HCT116 (cell line): ENCODE data around the gene CES4A. TPM values are rescaled to one million over a fixed set of nuclear protein-coding genes. Genes with fewer than 3 reads are reported as not detected.

Experiments used
- ATAC-seq: fragments of 200-7000 bp; cut with Tn5 transposase; 2 replicates; pipeline ENCODE4 v1.9.1; 2020; ENCODE audit warnings: mild to moderate bottlenecking, moderate library complexity
- BruUV-seq: library from RNA; stranded (reverse); fragments of 400-500 nt; replicated peaks from 2 replicates; lab custom pipeline; 2021; lab: Mats Ljungman, UMichigan
- CTCF ChIA-PET: fragments of 300-600 bp; sonication (Branson Sonifier 250); formaldehyde crosslinking; loops from one replicate; lab custom pipeline; 2021; ENCODE audit warnings: antibody characterized with exemption; lab: Charles Lee
- POLR2A ChIA-PET: fragments of 300-600, 350-600 bp; sonication (Branson Sonifier 250); formaldehyde crosslinking; loops from one replicate; lab custom pipeline; 2021; ENCODE audit warnings: antibody characterized with exemption; lab: Charles Lee
- RAD21 ChIA-PET, 2 experiments: fragments of 300-600 bp; sonication (Branson Sonifier 250); formaldehyde crosslinking; loops; one replicate each; lab custom pipeline; 2023; ENCODE audit warnings: low total read pairs in 2 of 2; ENCODE audit not compliant: uncharacterized antibody in 2 of 2, unreplicated experiment in 2 of 2, low non-redundant PET in 1 of 2; lab: Charles Lee
- DNase-seq: peaks from one replicate; pipeline ENCODE4 v3.0.0-alpha.2; 2010; ENCODE audit warnings: low read depth, low spot score
- H2AFZ ChIP-seq: fragments of 200-600 bp; shearing (Covaris generic), sonication (generic); 2 replicates; pipeline ENCODE4 v1.6.1; 2017; ENCODE audit warnings: low read depth, mixed run types, mixed read lengths, antibody characterized with exemption, low read length; ENCODE audit not compliant: poor library complexity, severe bottlenecking
- H3K27ac ChIP-seq: 2 replicates; pipeline ENCODE4 v1.5.1; 2012; ENCODE audit warnings: low read depth, low read length
- H3K27me3 ChIP-seq: fragments of 200-600 bp; sonication (generic); 2 replicates; pipeline ENCODE4 v1.6.1; 2016; ENCODE audit warnings: mixed run types, low read length, mixed read lengths; ENCODE audit not compliant: insufficient read depth
- H3K36me3 ChIP-seq, 2 experiments: fragments of 200-500 bp in 1 of 2; fragments of 200-600 bp in 1 of 2; sonication (Bioruptor generic) in 1 of 2; sonication (generic) in 1 of 2; 2 replicates each; pipeline versions ENCODE4 v1.5.1 to v1.6.1; 2014 to 2016; ENCODE audit warnings: low read length in 2 of 2, inconsistent platforms in 1 of 2, mixed read lengths in 1 of 2, mixed run types in 1 of 2; ENCODE audit not compliant: insufficient read depth in 2 of 2, control insufficient read depth in 1 of 2
- H3K4me1 ChIP-seq, 2 experiments: fragments of 200-600 bp in 1 of 2; sonication (generic) in 1 of 2; 2 replicates each; pipeline versions ENCODE4 v1.5.1 to v1.6.1; 2012 to 2017; ENCODE audit warnings: low read length in 2 of 2, inconsistent platforms in 1 of 2, mild to moderate bottlenecking in 1 of 2, mixed read lengths in 1 of 2, mixed run types in 1 of 2, moderate library complexity in 1 of 2; ENCODE audit not compliant: insufficient read depth in 2 of 2, control insufficient read depth in 1 of 2
- H3K4me2 ChIP-seq: fragments of 200-600 bp; sonication (generic); 2 replicates; pipeline ENCODE4 v1.6.1; 2017; ENCODE audit warnings: mixed run types, low read length, mixed read lengths
- H3K4me3 ChIP-seq, 2 experiments: fragments of 200-600 bp in 1 of 2; sonication (generic) in 1 of 2; replicated peaks in 1 of 2; 2 replicates each; pipeline ENCODE4 v1.5.1; 2011 to 2016; ENCODE audit warnings: low read length in 2 of 2, control low read depth in 1 of 2, low read depth in 1 of 2, mild to moderate bottlenecking in 1 of 2, mixed read lengths in 1 of 2, mixed run types in 1 of 2
- H3K79me2 ChIP-seq: fragments of 200-600 bp; sonication (generic); 2 replicates; pipeline ENCODE4 v1.6.1; 2017; ENCODE audit warnings: mild to moderate bottlenecking, mixed run types, low read length, moderate library complexity, mixed read lengths; ENCODE audit not compliant: insufficient read depth
- H3K9ac ChIP-seq: fragments of 200-600 bp; sonication (generic); 2 replicates; pipeline ENCODE4 v1.6.1; 2016; ENCODE audit warnings: low read length, mixed read lengths
- H3K9me2 ChIP-seq: fragments of 200-600 bp; sonication (generic), shearing (Covaris generic); 2 replicates; pipeline ENCODE4 v1.6.1; 2017; ENCODE audit warnings: mixed run types, mild to moderate bottlenecking, moderate library complexity; ENCODE audit not compliant: insufficient read depth
- H3K9me3 ChIP-seq, 2 experiments: fragments of 200-500 bp in 1 of 2; fragments of 200-600 bp in 1 of 2; sonication (Bioruptor generic) in 1 of 2; sonication (generic) in 1 of 2; 2 replicates each; pipeline ENCODE4 v1.6.1; 2014 to 2017; ENCODE audit warnings: low read length in 2 of 2, mixed read lengths in 2 of 2, inconsistent platforms in 1 of 2, low read depth in 1 of 2, mild to moderate bottlenecking in 1 of 2, mixed run types in 1 of 2, moderate library complexity in 1 of 2; ENCODE audit not compliant: control insufficient read depth in 1 of 2, insufficient read depth in 1 of 2
- H4K20me1 ChIP-seq: fragments of 200-600 bp; sonication (generic), shearing (Covaris generic); 2 replicates; pipeline ENCODE4 v1.6.1; 2017; ENCODE audit warnings: mixed run types, mild to moderate bottlenecking, moderate library complexity; ENCODE audit not compliant: insufficient read depth
- CBX3 ChIP-seq: IDR thresholded peaks from 2 replicates; pipeline ENCODE4 v1.6.1; 2012; ENCODE audit warnings: low read depth
- CEBPB ChIP-seq: IDR thresholded peaks from 2 replicates; pipeline ENCODE4 v1.6.1; 2012; ENCODE audit warnings: low read depth
- CTCF ChIP-seq, 3 experiments: fragments of 200-600 bp in 1 of 3; sonication (generic) in 1 of 3; IDR thresholded peaks in 2 of 3; conservative IDR thresholded peaks in 1 of 3; 2 replicates each; pipeline ENCODE4 v1.5.1; 2012 to 2017; ENCODE audit warnings: low read depth in 2 of 3, low read length in 2 of 3, antibody characterized with exemption in 1 of 3, borderline replicate concordance in 1 of 3, control low read depth in 1 of 3, mild to moderate bottlenecking in 1 of 3, mixed read lengths in 1 of 3, mixed run types in 1 of 3, moderate library complexity in 1 of 3; ENCODE audit not compliant: insufficient read depth in 1 of 3
- EGR1 ChIP-seq: IDR thresholded peaks from 2 replicates; pipeline ENCODE4 v1.6.1; 2012; ENCODE audit warnings: low read depth
- ELF1 ChIP-seq: IDR thresholded peaks from 2 replicates; pipeline ENCODE4 v1.6.1; 2012; ENCODE audit warnings: low read depth, borderline replicate concordance
- EZH2 ChIP-seq: fragments of 200-600 bp; sonication (generic); IDR thresholded peaks from 2 replicates; pipeline ENCODE4 v1.6.1; 2017; ENCODE audit warnings: antibody characterized with exemption, mixed run types
- EZH2phosphoT487 ChIP-seq: fragments of 200-600 bp; IDR thresholded peaks from 2 replicates; pipeline ENCODE4 v1.6.1; 2018; ENCODE audit warnings: antibody characterized with exemption, borderline replicate concordance
- POLR2A ChIP-seq: IDR thresholded peaks from 2 replicates; pipeline ENCODE4 v1.7.0; 2011; ENCODE audit warnings: borderline replicate concordance; ENCODE audit not compliant: insufficient read depth, insufficient read length; ENCODE audit errors: extremely low read depth
- POLR2AphosphoS5 ChIP-seq: IDR thresholded peaks from 2 replicates; pipeline ENCODE4 v1.6.1; 2011; ENCODE audit warnings: mild to moderate bottlenecking, low read depth, low read length, moderate library complexity
- REST ChIP-seq: IDR thresholded peaks from 2 replicates; pipeline ENCODE4 v1.6.1; 2012; ENCODE audit warnings: low read depth
- SIN3A ChIP-seq: IDR thresholded peaks from 2 replicates; pipeline ENCODE4 v1.6.1; 2012; ENCODE audit warnings: low read depth
- SP1 ChIP-seq: IDR thresholded peaks from 2 replicates; pipeline ENCODE4 v1.6.1; 2012; ENCODE audit warnings: low read depth
- TCF7L2 ChIP-seq: IDR thresholded peaks from 2 replicates; pipeline ENCODE4 v1.7.0; 2011; ENCODE audit warnings: borderline replicate concordance, inconsistent platforms; ENCODE audit not compliant: insufficient read depth, insufficient read length; ENCODE audit errors: extremely low read depth
- YY1 ChIP-seq: IDR thresholded peaks from 2 replicates; pipeline ENCODE4 v1.6.1; 2011; ENCODE audit warnings: low read length, low read depth, moderate library complexity, mild to moderate bottlenecking; ENCODE audit not compliant: insufficient replicate concordance; ENCODE audit errors: extremely low read depth
- ZNF274 ChIP-seq: fragments of 200-500 bp; sonication (Bioruptor generic); IDR thresholded peaks from 2 replicates; pipeline ENCODE4 v1.6.1; 2014; ENCODE audit warnings: mild to moderate bottlenecking, low read depth, low read length, inconsistent platforms
- intact Hi-C: fragments of 100-400 bp; cut with micrococcal nuclease; formaldehyde crosslinking; loops from 2 replicates; pipeline ENCODE4 v1.10.0; 2022
- total RNA-seq: library from RNA; stranded (reverse); gene quantifications from one replicate; pipeline ENCODE4 v1.2.1, GENCODE V29; 2021; ENCODE audit not compliant: unreplicated experiment

CES4A gene
- total RNA-seq, 1 experiment from 2014 or later = not detected

GRCh38 chr16:67035364-67035763 lies 47.0 kb downstream of the CES4A start:
- H3K9ac ChIP-seq = no peak overlapping the region
- BruUV-seq = no TSS peak
- ATAC-seq = no peak
- H3K79me2 ChIP-seq = peaks cover 99% of the 10 kb centered on the region
- peaks cover 13% of the 10 kb centered on the region; the same call in 1 of the 2 replicates for H4K20me1 ChIP-seq
- no peak for DNase-seq
- ChIA-PET RAD21 (no interaction called here), CTCF (no interaction called here), POLR2A (no interaction called here)
- H2AFZ ChIP-seq = no peak overlapping the region
- H3K9me2 ChIP-seq = no peaks in the 10 kb centered on the region
- intact Hi-C loops = no loop called here
- H3K27ac ChIP-seq = no peak overlapping the region
- no peaks in the 10 kb centered on the region for H3K9me3 ChIP-seq
- peaks cover 21 to 38% of the 10 kb centered on the region in 2 experiments for H3K36me3 ChIP-seq
- H3K4me3 ChIP-seq = no peak overlapping the region
- peaks cover 5 to 6% of the 10 kb centered on the region in 2 experiments; a peak in 3 of 4 replicates for H3K4me1 ChIP-seq
- no peak overlapping the region for H3K4me2 ChIP-seq
- no peaks in the 10 kb centered on the region for H3K27me3 ChIP-seq
- no peak for TF ChIP-seq ZNF274
- no peak for TF ChIP-seq YY1
- no peak for TF ChIP-seq CBX3
- TF ChIP-seq POLR2A = no peak
- TF ChIP-seq SIN3A = no peak
- TF ChIP-seq POLR2AphosphoS5 = no peak
- no peak for TF ChIP-seq EGR1
- TF ChIP-seq EZH2phosphoT487 = no peak
- no peak for TF ChIP-seq SP1
- TF ChIP-seq TCF7L2 = no peak
- TF ChIP-seq REST = no peak
- no peak for TF ChIP-seq CTCF (IDR thresholded peaks at IDR 0.05 in 2 of 3, conservative IDR thresholded peaks at IDR 0.05 in 1 of 3; ENCODE audit: borderline replicate concordance in 1 of 3, insufficient read depth in 1 of 3, low read depth in 2 of 3, low read length in 2 of 3)
- no peak for TF ChIP-seq EZH2
- TF ChIP-seq ELF1 = no peak
- no peak for TF ChIP-seq CEBPB
